HG03457 (cell line): ENCODE data around the gene FBXL13.
"Not testable (repeated sequence)": the region's sequence is repeated elsewhere in the genome, so short reads cannot be mapped to it uniquely, and the experiment has no call there.

Experiments used
- ATAC-seq: cut with Tn5 transposase; IDR thresholded peaks from one replicate; pipeline ENCODE4 v1.9.1; 2021; ENCODE audit warnings: moderate number of reproducible peaks; ENCODE audit not compliant: unreplicated experiment

FBXL13 gene

DNA sequence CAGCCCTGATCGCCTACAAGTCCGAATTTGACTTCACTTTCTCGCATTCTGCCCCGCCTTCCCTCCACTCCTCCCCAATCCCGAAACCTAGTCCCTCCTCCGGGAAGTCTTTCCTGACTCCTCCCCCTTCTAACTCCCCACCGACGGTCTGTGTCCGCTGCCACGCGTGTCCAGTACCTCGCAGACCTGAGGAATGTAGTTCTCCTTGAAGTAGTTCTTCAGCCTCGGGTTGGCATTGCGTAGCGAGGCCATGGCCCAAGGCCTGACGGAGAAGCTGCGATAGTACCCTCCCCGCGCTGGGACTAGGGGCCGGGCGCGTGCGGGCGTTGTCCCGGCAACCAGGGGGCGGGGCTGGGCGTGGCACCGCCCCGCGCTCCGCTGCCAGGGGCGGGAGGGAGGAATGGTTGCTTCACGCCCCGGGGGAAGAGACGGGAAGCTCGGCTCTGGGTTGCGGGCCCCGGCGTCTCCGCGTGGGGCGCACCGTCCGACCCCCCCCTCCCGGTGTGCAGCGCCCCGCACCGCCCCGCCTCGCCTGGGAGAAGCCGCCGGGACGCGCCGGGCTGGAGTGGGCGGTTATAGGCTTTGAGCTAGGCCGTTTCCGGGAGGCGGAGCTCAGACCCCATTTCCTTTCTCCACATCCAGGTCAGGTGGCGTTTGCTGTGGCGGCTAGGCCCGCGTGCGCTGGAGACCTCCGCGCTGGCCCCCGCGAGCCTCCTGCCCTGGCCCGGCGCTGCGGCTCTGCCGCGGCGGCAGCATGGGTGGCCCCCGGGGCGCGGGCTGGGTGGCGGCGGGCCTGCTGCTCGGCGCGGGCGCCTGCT is at the start of gene FBXL13, which contains the start of gene ARMC10:
Gene FBXL13, minus strand, starts transcription at position 278 of the 818 bp plus-strand sequence.
Gene ARMC10, plus strand, starts transcription at position 622 of the 818 bp plus-strand sequence. Its CDS starts 133 bp downstream, at position 755.
- peak; percentile 85 for ATAC-seq

DNA sequence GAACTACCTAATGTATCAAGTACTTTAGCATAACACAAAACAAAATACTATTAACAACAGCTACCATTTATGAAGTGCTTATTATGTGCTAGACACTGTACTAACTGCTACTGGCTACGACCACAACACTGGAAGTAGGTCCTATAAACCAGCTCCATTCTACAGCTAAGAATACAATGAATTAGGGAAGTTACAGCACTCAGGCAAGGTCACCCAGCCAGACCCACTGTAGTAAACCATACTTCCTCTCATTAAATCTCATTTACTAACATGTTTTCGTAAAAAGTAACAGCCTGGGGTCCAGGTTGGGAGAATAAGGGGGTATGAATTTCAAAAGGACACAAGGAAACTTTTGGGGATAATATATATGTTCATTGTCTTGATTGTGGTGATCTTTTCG is 48.9 kb upstream of the FBXL13 start:
- no peak for ATAC-seq

- no peak for ATAC-seq
Observed at GRCh38 chr7:103121641-103122040, 47.0 kb upstream of the FBXL13 start.

- ATAC-seq = no peak
Observed at GRCh38 chr7:103120362-103120761, 45.8 kb upstream of the FBXL13 start.

GRCh38 chr7:103119791-103120291 is 45.2 kb upstream of the FBXL13 start:
- no peak for ATAC-seq

DNA sequence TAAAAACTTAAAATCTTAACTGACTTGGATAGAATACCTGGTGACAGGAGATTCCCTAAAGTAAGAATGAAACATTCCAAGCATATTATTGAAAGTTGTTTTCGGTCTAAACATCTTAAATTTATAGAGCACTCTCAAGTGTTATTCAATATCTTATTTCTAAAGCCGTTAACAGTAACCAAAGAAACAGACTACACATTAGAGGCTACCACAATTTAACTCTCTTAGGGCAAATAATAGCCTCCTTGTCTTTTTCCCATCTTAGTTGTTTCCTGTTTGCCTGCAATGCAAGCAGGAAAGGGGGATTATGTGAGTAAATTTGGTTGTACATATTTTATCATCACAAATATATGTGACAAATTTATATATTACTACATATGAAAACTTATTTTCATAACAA is 42.9 kb upstream of the FBXL13 start:
- no peak for ATAC-seq

DNA sequence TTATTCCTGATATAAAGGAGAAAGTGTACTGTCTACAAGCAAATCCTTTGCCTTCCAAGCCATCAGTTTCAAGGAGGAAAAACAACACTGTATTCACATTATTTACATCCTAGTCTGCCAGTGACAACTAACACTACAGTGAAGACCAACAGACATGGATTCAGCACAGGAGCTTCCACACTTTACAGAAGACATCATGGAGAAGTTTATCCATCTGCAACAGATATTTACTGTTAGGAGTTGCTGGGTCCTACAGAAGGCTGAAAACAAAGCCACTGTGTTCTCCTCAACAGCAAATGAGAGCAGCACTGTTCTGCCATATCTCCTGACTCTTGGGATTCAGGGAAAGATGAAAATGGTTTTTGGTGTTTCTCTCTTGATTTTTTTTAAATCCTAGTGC is 42.4 kb upstream of the FBXL13 start:
- ATAC-seq = no peak

- no peak for ATAC-seq
Observed at GRCh38 chr7:103116511-103116910, 41.9 kb upstream of the FBXL13 start.

GRCh38 chr7:103115771-103116170 is 41.2 kb upstream of the FBXL13 start:
- no peak for ATAC-seq

- ATAC-seq = no peak
Observed at GRCh38 chr7:103114576-103115008, 40.0 kb upstream of the FBXL13 start.

GRCh38 chr7:103113164-103113563 is 38.6 kb upstream of the FBXL13 start:
- ATAC-seq = no peak

- not testable (repeated sequence) for ATAC-seq
Observed at GRCh38 chr7:103106703-103107070, 32.1 kb upstream of the FBXL13 start.

DNA sequence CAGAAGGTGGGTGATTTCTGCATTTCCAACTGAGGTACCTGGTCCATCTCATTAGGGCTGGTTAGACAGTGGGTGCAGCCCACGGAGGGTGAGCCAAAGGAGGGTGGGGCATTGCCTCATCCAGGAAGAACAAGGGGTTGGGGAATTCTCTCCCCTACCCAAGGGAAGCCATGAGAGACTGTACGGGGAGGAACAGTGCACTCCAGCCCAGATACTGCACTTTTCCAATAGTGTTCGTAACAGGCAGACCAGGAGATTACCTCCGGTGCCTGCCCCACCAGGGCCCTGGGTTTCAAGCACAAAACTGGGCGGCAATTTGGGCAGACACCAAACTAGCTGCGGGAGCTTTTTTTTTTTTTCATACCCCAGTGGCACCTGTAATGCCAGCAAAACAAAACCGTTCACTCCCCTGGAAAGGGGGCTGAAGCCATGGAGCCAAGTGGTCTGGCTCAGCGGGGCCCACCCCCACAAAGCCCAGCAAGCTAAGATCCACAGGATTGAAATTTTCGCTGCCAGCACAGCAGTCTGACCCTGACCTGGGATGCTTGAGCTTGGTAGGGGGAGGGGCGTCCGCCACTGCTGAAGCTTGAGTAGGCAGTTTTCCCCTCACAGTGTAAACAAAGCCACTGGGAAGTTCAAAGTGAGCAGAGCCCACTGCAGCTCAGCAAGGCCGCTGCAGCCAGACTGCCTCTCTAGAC is 31.6 kb upstream of the FBXL13 start:
- ATAC-seq = no peak

DNA sequence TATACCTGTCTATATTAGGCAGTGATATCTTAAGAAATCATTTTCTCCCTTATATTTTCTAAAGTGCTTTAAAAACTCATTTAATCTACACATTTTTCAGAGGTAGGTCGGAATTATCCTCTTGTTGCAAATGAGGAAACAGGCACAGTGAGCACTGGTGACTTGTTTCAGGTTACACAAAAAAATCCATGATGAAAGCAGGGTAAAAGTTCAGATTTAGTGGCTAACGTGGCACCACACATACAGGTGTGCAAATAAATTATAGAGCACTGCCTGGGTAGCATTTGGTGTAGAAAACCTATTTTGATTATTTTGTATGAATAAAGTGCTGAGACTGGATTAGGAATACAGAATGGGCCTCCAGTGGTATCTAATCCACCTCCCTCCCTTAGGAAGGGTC is 26.9 kb upstream of the FBXL13 start:
- ATAC-seq = no peak

DNA sequence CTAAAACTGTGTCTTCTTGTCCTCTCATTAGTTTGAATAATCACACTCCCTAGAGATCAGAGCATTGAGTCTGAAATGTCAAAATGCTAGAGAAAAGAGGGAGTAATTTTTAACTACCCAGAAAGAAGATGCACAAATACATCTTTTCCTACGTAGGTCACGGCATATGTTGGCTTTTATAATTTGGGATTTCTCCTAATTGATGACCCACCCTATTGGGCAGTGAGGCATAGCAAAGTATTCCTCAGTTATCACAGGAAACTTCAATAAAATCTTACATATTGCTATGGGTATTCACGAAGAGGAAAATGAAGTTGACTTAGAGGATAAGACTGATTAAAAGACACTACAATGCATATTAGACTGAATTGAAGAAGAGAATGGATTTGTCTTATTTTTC is 25.8 kb upstream of the FBXL13 start:
- ATAC-seq = no peak

DNA sequence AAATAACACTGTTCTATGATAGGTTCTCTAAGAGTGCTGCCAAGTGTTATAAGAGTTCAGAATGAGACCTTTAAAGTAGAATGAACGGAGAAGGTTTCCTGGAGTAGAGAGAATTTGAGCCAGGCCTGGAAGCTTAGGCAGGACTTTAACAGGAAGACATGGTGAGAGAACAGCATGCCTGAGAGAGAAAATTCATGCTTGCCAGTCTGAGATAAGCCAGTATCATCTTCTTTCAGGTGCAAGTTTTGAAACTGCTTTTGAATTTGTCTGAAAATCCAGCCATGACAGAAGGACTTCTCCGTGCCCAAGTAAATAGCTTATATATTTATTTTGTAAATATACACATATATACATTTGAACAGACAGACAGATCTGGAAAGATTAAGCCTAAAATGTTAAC is 22.4 kb upstream of the FBXL13 start:
- no peak for ATAC-seq

GRCh38 chr7:103095558-103095957 is 21.0 kb upstream of the FBXL13 start:
- ATAC-seq = not testable (repeated sequence)

DNA sequence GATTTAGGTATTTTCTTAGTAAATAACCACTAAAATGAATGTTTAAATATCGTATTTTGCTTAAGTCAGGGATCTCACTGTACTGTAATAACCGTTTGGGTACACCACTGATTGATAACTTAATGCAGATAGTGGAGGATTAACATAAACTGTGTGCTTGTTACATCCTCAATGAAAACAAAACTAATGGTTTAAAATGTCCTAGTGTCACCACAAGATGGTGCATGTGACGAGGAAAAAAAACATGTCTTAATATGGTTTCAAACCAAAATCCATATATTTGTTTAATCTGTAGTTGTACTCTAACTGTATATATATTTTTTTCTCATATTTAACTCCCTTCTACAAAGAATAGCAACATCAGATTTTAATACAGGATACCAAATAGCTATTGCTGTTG is 19.5 kb upstream of the FBXL13 start:
- ATAC-seq = no peak

- ATAC-seq = no peak
Observed at GRCh38 chr7:103093429-103093828, 18.8 kb upstream of the FBXL13 start.

- ATAC-seq = not testable (repeated sequence)
Observed at GRCh38 chr7:103092321-103092720, 17.7 kb upstream of the FBXL13 start.

DNA sequence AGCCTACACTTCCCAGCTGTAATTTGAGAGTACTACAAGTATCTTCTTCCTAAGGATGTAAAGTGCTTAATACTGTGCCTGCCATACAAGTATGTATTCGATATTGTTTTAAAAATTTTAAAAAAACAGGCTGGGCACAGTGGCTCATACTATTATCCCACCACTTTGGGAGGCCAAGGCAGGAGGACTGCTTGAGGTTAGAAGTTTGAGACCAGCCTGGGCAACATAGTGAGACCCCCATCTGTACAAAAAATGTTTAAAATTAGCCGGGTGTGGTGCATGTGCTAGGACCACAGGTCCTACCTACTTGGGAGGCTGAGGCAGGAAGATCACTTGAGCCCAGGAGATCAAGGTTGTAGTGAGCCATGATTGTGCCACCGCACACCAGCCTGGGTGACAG is 8.6 kb upstream of the FBXL13 start:
- ATAC-seq = no peak

DNA sequence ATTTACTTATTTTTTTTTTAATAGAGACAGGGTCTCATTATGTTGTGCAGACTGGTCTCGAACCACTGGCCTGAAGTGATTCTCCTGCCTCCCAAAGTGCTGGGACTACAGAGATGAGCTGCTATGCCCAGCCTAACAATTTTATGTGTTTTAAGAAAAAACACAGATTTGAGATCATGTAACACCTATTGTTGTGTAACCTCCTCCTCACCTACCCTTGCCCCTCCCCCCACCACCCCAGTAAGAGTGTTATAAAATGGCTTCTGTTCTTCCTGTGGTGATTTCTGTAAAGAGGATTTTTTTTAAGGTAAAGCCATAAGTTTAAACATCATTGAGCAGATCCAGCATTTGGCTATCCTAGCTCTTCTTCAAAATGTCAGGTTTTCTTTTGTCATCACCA is 7.9 kb upstream of the FBXL13 start:
- no peak for ATAC-seq
